Fibroblast of pulmonary artery (primary cell): ENCODE results near the gene LRRN1.

Source experiments
- DNase-seq: peaks from one replicate; pipeline ENCODE4 v3.0.0-alpha.2; 2010; ENCODE audit warnings: low read depth
- H3K4me3 ChIP-seq: replicated peaks from 2 replicates; pipeline ENCODE4 v1.5.1; 2011; ENCODE audit warnings: low read depth, mild to moderate bottlenecking, control low read depth, low read length, moderate library complexity
- TF ChIP-seq, protein P1 (sequence below): IDR thresholded peaks from 2 replicates; pipeline ENCODE4 v1.5.1; 2011; ENCODE audit warnings: mild to moderate bottlenecking, control low read depth, low read length, inconsistent platforms; ENCODE audit errors: missing control alignments

LRRN1 gene

DNA sequence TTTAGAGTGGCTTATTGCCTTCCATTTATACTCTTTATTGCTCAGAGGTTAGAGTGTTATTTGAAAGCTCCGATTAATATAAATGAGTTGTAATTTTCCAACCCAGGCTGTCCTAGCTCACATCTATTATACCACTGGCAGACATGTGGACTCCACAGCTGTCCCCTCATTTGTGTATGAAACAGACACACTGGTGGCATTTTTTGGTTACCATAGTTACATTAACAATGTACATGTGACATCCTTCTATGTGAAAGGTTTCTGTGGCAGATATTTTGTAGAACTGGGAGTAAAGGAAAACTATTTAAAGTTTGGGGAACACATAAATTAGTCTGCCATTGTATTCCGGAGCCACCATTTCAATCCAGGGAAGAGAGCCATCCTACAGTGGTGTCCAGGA lies 5.3 kb downstream of the LRRN1 start:
- DNase-seq = no peak
- TF ChIP-seq, protein P1, sequence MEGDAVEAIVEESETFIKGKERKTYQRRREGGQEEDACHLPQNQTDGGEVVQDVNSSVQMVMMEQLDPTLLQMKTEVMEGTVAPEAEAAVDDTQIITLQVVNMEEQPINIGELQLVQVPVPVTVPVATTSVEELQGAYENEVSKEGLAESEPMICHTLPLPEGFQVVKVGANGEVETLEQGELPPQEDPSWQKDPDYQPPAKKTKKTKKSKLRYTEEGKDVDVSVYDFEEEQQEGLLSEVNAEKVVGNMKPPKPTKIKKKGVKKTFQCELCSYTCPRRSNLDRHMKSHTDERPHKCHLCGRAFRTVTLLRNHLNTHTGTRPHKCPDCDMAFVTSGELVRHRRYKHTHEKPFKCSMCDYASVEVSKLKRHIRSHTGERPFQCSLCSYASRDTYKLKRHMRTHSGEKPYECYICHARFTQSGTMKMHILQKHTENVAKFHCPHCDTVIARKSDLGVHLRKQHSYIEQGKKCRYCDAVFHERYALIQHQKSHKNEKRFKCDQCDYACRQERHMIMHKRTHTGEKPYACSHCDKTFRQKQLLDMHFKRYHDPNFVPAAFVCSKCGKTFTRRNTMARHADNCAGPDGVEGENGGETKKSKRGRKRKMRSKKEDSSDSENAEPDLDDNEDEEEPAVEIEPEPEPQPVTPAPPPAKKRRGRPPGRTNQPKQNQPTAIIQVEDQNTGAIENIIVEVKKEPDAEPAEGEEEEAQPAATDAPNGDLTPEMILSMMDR = no peak
- no peak overlapping the region for H3K4me3 ChIP-seq

DNA sequence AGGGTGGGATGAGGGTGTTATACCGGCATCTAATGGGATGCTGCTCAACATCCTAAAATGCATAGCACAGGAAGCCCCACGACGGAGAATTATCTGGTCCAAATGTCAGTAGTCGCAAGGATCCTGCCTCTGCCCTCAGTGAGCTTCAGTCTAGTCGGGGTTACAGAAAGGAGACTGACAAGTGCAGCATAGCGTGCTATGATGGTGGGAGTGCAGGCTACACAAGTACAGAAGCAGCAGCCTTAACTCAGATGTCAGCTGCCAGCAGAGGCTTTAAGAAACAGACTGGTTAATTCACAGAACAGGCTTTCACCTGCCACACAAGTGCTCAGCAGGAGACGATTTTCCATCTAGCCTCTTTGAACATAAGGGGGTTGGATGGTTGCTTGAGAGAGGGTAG lies 6.9 kb downstream of the LRRN1 start:
- TF ChIP-seq, protein P1 = no peak
- DNase-seq = no peak
- no peak overlapping the region for H3K4me3 ChIP-seq

DNA sequence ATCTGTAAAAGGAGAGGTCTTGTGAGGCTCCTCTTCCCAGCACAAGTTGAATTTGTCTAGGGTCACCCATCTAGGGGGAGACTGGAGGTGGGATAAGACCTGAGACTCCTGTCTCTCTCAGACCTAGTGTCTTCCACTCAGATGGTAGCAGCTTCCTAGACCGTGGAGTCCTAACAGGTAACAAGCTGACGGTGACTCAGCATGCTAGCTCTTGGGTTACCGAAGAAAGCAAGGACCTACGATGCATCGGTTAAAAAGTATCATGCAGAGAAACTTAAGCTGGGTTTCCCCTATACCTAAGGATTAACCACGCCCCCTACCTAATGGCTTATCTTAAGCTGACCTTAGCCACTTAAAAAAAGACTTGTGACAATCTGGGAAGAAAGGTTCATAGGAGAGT lies 7.6 kb downstream of the LRRN1 start:
- DNase-seq = no peak
- TF ChIP-seq, protein P1 = no peak
- no peak overlapping the region for H3K4me3 ChIP-seq

DNA sequence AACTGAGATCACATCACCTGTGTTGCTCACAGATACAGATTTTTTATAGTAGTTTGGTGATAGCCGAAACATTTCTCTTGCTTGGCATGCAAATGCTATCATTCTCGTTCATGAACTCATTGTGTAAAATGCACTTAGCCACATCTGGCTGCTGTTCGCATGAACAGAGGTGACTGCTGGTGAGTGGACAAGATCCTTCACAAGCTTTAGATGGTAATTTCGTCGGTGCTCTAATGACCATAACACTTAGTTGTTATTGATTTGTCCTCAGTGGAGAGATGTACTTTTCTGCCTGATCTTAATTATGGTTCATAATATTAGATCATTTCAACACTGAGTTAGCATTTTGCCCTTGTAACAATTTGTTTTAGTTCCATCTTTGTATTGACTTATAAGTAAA lies 13.8 kb downstream of the LRRN1 start:
- DNase-seq = no peak
- H3K4me3 ChIP-seq = no peak overlapping the region
- TF ChIP-seq, protein P1 = no peak

DNA sequence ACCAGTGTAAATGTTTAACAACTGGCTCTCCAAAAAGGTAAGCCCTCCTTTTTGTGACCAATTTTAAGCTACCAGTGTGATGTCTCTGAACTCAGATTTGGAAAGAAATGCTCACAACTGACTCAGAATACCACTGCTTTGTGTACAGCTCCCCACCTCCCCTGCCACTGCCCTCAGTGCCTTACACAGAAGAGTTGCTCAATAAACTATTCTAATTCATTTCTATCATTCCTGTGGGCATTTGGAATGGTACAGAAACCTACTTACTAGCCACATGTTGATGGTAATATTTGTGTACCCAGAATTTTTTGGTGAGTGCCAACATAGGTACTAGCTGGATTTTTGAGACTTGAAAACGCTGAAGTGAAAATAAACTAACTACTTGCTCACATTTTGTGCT lies 16.0 kb downstream of the LRRN1 start:
- TF ChIP-seq, protein P1 = no peak
- DNase-seq = no peak
- no peak overlapping the region for H3K4me3 ChIP-seq

DNA sequence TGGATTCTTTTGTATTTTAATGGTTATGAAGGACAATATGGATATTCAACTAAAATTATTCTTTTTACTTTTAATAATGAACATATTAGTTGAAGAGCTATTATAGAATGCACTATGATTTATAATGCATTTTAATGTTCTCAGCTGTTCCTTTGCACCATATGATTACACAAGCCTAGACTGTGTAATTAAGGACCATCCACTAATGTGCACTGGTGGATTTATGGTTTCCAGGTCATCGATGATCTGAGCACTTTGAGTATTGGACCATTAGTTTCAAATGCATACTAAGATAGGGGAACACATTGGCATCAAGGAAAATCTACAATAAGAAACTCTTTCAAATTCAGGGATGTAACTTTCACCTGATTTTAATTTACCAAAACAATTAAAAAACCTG lies 16.8 kb downstream of the LRRN1 start:
- TF ChIP-seq, protein P1 = no peak
- H3K4me3 ChIP-seq = no peak overlapping the region
- no peak for DNase-seq

DNA sequence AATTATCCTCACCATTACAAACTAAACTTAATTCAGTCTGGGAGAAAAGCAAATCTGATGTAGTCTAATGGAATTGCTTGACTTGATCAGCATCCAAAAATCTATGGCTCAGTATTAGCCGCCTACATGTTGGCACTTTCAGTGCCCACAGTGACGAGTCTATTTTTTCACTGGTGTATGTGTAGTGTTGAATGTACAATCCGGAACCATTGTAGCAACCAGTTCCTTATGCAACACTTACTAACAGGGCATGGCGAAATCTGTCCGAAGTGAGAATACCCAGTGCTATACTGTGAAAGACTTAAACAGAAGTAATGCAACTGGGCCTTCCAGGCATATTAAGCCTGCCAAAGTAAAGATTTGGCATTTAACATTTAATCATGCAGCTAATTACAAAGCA lies 18.6 kb downstream of the LRRN1 start:
- TF ChIP-seq, protein P1 = no peak
- H3K4me3 ChIP-seq = no peak overlapping the region
- DNase-seq = no peak
